ENCODE results near the gene KCTD10. TPM values are rescaled to one million over a fixed set of nuclear protein-coding genes. Genes with fewer than 3 reads are reported as not detected.
A peak's percentile ranks its signal among the peaks of the same experiment; 100 is the strongest.

The KCTD10 gene
- total RNA-seq, 4 donors from 2014 or later = 67.2 to 126 (median 79.5) TPM

- Histone ChIP-seq H3K4me3 (no peak overlapping the region), H3K27me3 (no peaks in the 10 kb centered on the region), H3K4me1 (peaks cover 37 to 74% (median 53%) of the 10 kb centered on the region in 4 donors), H3K9me3 (no peaks in the 10 kb centered on the region), H3K36me3 (peaks cover 0 to 19% (median 8%) of the 10 kb centered on the region in 4 donors), H3K27ac (peak overlapping the region; percentile 58 to 79 (median 72))
- TF ChIP-seq CTCF (IDR thresholded peaks at IDR 0.05) (peak in 2 of 5 experiments; percentile 14 to 23), EP300 (IDR thresholded peaks at IDR 0.05; ENCODE audit: low read depth) (no peak), POLR2AphosphoS5 (IDR thresholded peaks at IDR 0.05) (peak in 1 of 3 donors; percentile 13)
- peak; percentile 62 for DNase-seq
- in situ Hi-C loops (cut with MboI; ENCODE audit: low pct_ligation_motif_present in 1 of 4, low pct_unique_long_range_greater_than_20kb in 1 of 4, low sequenced_read_pairs in 3 of 4) = no loop called here
- 26 to 43% methylated on average over 5 to 16 of the region's 16 CpGs for WGBS, 2 donors (ENCODE audit: low coverage in 1 of 2)
- intact Hi-C loops (cut with DNase I; ENCODE audit: low total_unique reads) = no loop called here
Measured at GRCh38 chr12:109449845-109450532, 27.1 kb downstream of the KCTD10 start.

GRCh38 chr12:109448707-109449390 is 28.3 kb downstream of the KCTD10 start:
- Histone ChIP-seq H3K4me3 (no peak overlapping the region), H3K36me3 (peaks cover 0 to 8% (median 2%) of the 10 kb centered on the region in 4 donors), H3K27me3 (no peaks in the 10 kb centered on the region), H3K9me3 (no peaks in the 10 kb centered on the region), H3K27ac (peak overlapping the region; percentile 58 to 79 (median 72)), H3K4me1 (peaks cover 39 to 81% (median 56%) of the 10 kb centered on the region in 4 donors)
- peak in 1 of 3 donors; percentile 9 for TF ChIP-seq POLR2AphosphoS5 (IDR thresholded peaks at IDR 0.05)
- no peak for TF ChIP-seq POLR2A (IDR thresholded peaks at IDR 0.05)
- intact Hi-C loops (cut with DNase I; ENCODE audit: low total_unique reads) (no loop called here), in situ Hi-C loops (cut with MboI; ENCODE audit: low pct_ligation_motif_present in 1 of 4, low pct_unique_long_range_greater_than_20kb in 1 of 4, low sequenced_read_pairs in 3 of 4) (no loop called here)
- 61 to 71% methylated on average over 7 to 8 of the region's 8 CpGs for WGBS, 2 donors (ENCODE audit: low coverage in 1 of 2)
- DNase-seq = peak; percentile 42

- H3K4me3 ChIP-seq = no peak overlapping the region
- H3K27ac ChIP-seq = peak overlapping the region; percentile 58 to 79 (median 72)
- peaks cover 39 to 81% (median 56%) of the 10 kb centered on the region in 4 donors for H3K4me1 ChIP-seq
- no peaks in the 10 kb centered on the region for H3K9me3 ChIP-seq
- intact Hi-C loops (cut with DNase I; ENCODE audit: low total_unique reads) = no loop called here
- H3K36me3 ChIP-seq = peaks cover 0 to 4% (median 1%) of the 10 kb centered on the region in 4 donors
- H3K27me3 ChIP-seq = no peaks in the 10 kb centered on the region
- in situ Hi-C loops (cut with MboI; ENCODE audit: low pct_ligation_motif_present in 1 of 4, low pct_unique_long_range_greater_than_20kb in 1 of 4, low sequenced_read_pairs in 3 of 4) = no loop called here
- 17 to 48% methylated on average over 3 to 5 of the region's 5 CpGs for WGBS, 2 donors (ENCODE audit: low coverage in 1 of 2)
- no peak for TF ChIP-seq POLR2A (IDR thresholded peaks at IDR 0.05)
- no peak for TF ChIP-seq EP300 (IDR thresholded peaks at IDR 0.05; ENCODE audit: low read depth)
- no peak for TF ChIP-seq CTCF (IDR thresholded peaks at IDR 0.05)
- no peak for TF ChIP-seq POLR2AphosphoS5 (IDR thresholded peaks at IDR 0.05)
- no peak for DNase-seq
Measured at GRCh38 chr12:109448272-109448671, 28.8 kb downstream of the KCTD10 start.

- no peaks in the 10 kb centered on the region for H3K9me3 ChIP-seq
- intact Hi-C loops (cut with DNase I; ENCODE audit: low total_unique reads) = no loop called here
- H3K4me1 ChIP-seq = peaks cover 37 to 81% (median 56%) of the 10 kb centered on the region in 4 donors
- peaks cover 0 to 4% (median 0%) of the 10 kb centered on the region in 4 donors for H3K36me3 ChIP-seq
- H3K27me3 ChIP-seq = no peaks in the 10 kb centered on the region
- 71 to 88% methylated on average over 4 to 9 of the region's 9 CpGs for WGBS, 2 donors (ENCODE audit: low coverage in 1 of 2)
- peak; percentile 20 for DNase-seq
- H3K27ac ChIP-seq = peak overlapping the region; percentile 58 to 79 (median 72)
- H3K4me3 ChIP-seq = no peak overlapping the region
- in situ Hi-C loops (cut with MboI; ENCODE audit: low pct_ligation_motif_present in 1 of 4, low pct_unique_long_range_greater_than_20kb in 1 of 4, low sequenced_read_pairs in 3 of 4) = no loop called here
- no peak for TF ChIP-seq EP300 (IDR thresholded peaks at IDR 0.05; ENCODE audit: low read depth)
- TF ChIP-seq POLR2AphosphoS5 (IDR thresholded peaks at IDR 0.05) = no peak
- TF ChIP-seq CTCF (IDR thresholded peaks at IDR 0.05) = no peak
- no peak for TF ChIP-seq POLR2A (IDR thresholded peaks at IDR 0.05)
Measured at GRCh38 chr12:109447482-109447881, 29.6 kb downstream of the KCTD10 start.

All from transverse colon (tissue), 4 donors.